Measurements from ENCODE around the gene CCDC39.

Gene CCDC39

DNA sequence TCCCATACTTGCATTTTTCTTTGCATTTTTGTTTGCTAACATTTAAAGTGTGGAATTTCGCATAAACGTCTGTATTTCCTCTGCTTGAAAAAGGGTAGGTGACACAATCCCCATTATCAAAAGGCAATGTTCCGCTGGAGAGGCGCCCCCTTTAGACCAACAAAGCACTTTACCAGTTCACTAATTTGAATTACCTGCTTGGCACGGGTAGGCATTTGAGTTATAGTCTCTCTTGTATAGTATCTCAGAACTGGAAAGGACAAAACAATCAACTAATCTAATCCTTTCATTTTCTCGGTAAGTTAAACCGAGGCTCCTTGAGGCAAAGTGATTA lies 775 bp upstream of the CCDC39 start:
- H2AFZ ChIP-seq (ENCODE audit: low read depth, low read length) = peak overlapping the region; percentile 74; the same call in 1 of the 2 replicates
- H3K9ac ChIP-seq (ENCODE audit: low read length) = peak overlapping the region; percentile 7; the same call in 1 of the 2 replicates
- no peaks in the 10 kb centered on the region for H3K9me3 ChIP-seq (ENCODE audit: insufficient read depth, low read length)
- peak overlapping the region; percentile 81 for H3K4me3 ChIP-seq (ENCODE audit: low read length)
- H3K79me2 ChIP-seq (ENCODE audit: low read length) = no peaks in the 10 kb centered on the region
- H3K4me2 ChIP-seq (ENCODE audit: low read length) = peak overlapping the region; percentile 72
- TF ChIP-seq CTCF (IDR thresholded peaks at IDR 0.05; ENCODE audit: low read depth, low read length) (peak; percentile 54), EZH2phosphoT487 (IDR thresholded peaks at IDR 0.05; ENCODE audit: low read depth) (no peak)
- H3K36me3 ChIP-seq (replicated peaks; ENCODE audit: low read depth, low read length) = no peaks in the 10 kb centered on the region
- H4K20me1 ChIP-seq (ENCODE audit: insufficient read depth, low read length) = no peaks in the 10 kb centered on the region
- peaks cover 7% of the 10 kb centered on the region for H3K4me1 ChIP-seq (ENCODE audit: low read length)
- H3K27me3 ChIP-seq (ENCODE audit: low read depth, low read length) = no peaks in the 10 kb centered on the region; the same call in 1 of the 2 replicates
- H3K27ac ChIP-seq (ENCODE audit: low read length) = no peak overlapping the region

DNA sequence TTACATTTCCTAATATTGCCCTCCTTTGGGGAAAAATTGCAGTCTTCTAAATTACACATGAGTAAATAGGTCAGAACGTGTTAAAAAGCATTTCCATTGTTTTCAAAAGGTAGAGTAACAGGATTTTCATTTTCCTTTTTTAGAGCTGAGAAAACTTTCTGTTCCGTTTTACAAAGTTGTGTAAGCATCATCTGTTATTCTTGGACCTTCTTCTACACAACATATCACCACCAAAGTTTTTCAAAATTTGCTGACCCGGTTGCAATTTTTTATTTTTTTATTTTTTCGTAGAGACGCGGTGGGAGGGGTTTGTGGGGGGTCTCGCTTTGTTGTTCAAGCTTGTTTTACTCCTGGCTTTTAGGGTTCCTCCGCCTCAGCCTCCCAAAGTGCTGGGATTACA lies 1.1 kb downstream of the CCDC39 start:
- no peaks in the 10 kb centered on the region for H3K36me3 ChIP-seq (replicated peaks; ENCODE audit: low read depth, low read length)
- H3K9ac ChIP-seq (ENCODE audit: low read length) = no peak overlapping the region
- no peak overlapping the region for H2AFZ ChIP-seq (ENCODE audit: low read depth, low read length)
- H3K27ac ChIP-seq (ENCODE audit: low read length) = no peak overlapping the region
- H3K9me3 ChIP-seq (ENCODE audit: insufficient read depth, low read length) = no peaks in the 10 kb centered on the region
- no peaks in the 10 kb centered on the region for H4K20me1 ChIP-seq (ENCODE audit: insufficient read depth, low read length)
- H3K4me1 ChIP-seq (ENCODE audit: low read length) = peaks cover 7% of the 10 kb centered on the region
- H3K27me3 ChIP-seq (ENCODE audit: low read depth, low read length) = no peaks in the 10 kb centered on the region; the same call in 1 of the 2 replicates
- H3K4me3 ChIP-seq (ENCODE audit: low read length) = peak overlapping the region; percentile 81
- H3K79me2 ChIP-seq (ENCODE audit: low read length) = no peaks in the 10 kb centered on the region
- H3K4me2 ChIP-seq (ENCODE audit: low read length) = peak overlapping the region; percentile 72
- no peak for TF ChIP-seq EZH2phosphoT487 (IDR thresholded peaks at IDR 0.05; ENCODE audit: low read depth)
- TF ChIP-seq CTCF (IDR thresholded peaks at IDR 0.05; ENCODE audit: low read depth, low read length) = no peak

DNA sequence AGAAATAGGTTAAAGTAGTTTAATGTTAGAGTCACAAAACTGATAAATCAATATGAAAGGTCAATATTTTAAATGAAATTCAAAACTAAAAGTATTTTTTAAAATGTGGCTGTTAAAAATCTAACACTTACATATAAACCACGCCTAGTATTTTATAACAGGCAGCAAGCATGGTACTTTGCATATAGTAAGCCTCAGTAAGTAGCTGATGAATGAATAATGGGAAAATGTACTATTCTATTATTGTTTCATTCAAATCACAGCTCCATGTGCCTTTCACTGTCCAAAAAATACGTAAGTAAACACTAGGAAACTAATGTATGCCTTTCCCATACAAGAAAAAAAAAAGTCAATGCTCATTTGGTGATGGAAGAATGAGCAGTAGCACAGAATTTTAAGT lies 17.8 kb downstream of the CCDC39 start:
- Histone ChIP-seq H3K4me3 (ENCODE audit: low read length) (no peak overlapping the region), H3K27me3 (ENCODE audit: low read depth, low read length) (no peaks in the 10 kb centered on the region), H3K4me2 (ENCODE audit: low read length) (no peak overlapping the region), H4K20me1 (ENCODE audit: insufficient read depth, low read length) (no peaks in the 10 kb centered on the region), H3K9me3 (ENCODE audit: insufficient read depth, low read length) (no peaks in the 10 kb centered on the region), H3K27ac (ENCODE audit: low read length) (no peak overlapping the region), H3K4me1 (ENCODE audit: low read length) (no peaks in the 10 kb centered on the region), H2AFZ (ENCODE audit: low read depth, low read length) (no peak overlapping the region), H3K9ac (ENCODE audit: low read length) (no peak overlapping the region), H3K36me3 (replicated peaks; ENCODE audit: low read depth, low read length) (no peaks in the 10 kb centered on the region), H3K79me2 (ENCODE audit: low read length) (no peaks in the 10 kb centered on the region)
- TF ChIP-seq EZH2phosphoT487 (IDR thresholded peaks at IDR 0.05; ENCODE audit: low read depth) (no peak), CTCF (IDR thresholded peaks at IDR 0.05; ENCODE audit: low read depth, low read length) (no peak)

DNA sequence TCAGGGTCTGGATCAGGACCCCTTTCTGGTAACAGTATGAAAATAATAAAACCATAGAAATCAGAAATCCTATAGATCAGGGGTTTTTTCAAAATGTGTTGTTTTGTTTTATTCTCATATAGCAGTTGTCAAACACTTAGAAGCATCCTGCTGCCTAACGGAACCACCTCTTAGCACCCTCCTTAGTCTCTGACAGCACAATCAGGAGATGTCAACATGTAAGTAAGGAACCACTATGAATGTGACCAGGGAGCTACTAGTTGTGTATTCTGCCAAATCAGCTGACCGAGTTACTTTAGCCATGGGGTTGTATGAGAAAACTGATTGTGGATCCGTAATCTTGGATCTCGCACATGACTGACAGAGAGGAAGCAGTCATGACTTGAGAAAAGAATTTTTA lies 22.2 kb downstream of the CCDC39 start:
- H3K4me3 ChIP-seq (ENCODE audit: low read length) = no peak overlapping the region
- H3K79me2 ChIP-seq (ENCODE audit: low read length) = no peaks in the 10 kb centered on the region
- no peaks in the 10 kb centered on the region for H3K27me3 ChIP-seq (ENCODE audit: low read depth, low read length)
- no peaks in the 10 kb centered on the region for H3K4me1 ChIP-seq (ENCODE audit: low read length)
- TF ChIP-seq CTCF (IDR thresholded peaks at IDR 0.05; ENCODE audit: low read depth, low read length) (no peak), EZH2phosphoT487 (IDR thresholded peaks at IDR 0.05; ENCODE audit: low read depth) (no peak)
- H3K4me2 ChIP-seq (ENCODE audit: low read length) = no peak overlapping the region
- no peak overlapping the region for H3K9ac ChIP-seq (ENCODE audit: low read length)
- H4K20me1 ChIP-seq (ENCODE audit: insufficient read depth, low read length) = no peaks in the 10 kb centered on the region
- H3K9me3 ChIP-seq (ENCODE audit: insufficient read depth, low read length) = no peaks in the 10 kb centered on the region
- no peak overlapping the region for H3K27ac ChIP-seq (ENCODE audit: low read length)
- H2AFZ ChIP-seq (ENCODE audit: low read depth, low read length) = no peak overlapping the region
- no peaks in the 10 kb centered on the region for H3K36me3 ChIP-seq (replicated peaks; ENCODE audit: low read depth, low read length)
